Uterus (tissue), 2 donors: ENCODE results near the gene OGG1.

ENCODE experiments used
- CTCF ChIP-seq, 4 experiments: fragments of 200-600 bp in 2 of 4; fragments of 450-650 bp in 2 of 4; sonication (generic) in 2 of 4; IDR thresholded peaks; one replicate each; pipeline ENCODE4 v1.5.1; 2016 to 2019; ENCODE audit warnings: antibody characterized with exemption in 4 of 4, mild to moderate bottlenecking in 2 of 4, moderate library complexity in 1 of 4
- POLR2A ChIP-seq, 2 donors: fragments of 450-650 bp; IDR thresholded peaks; one replicate each; pipeline ENCODE4 v1.6.1; 2016; ENCODE audit warnings: antibody characterized with exemption in 2 of 2, mild to moderate bottlenecking in 1 of 2, moderate library complexity in 1 of 2

DNA sequence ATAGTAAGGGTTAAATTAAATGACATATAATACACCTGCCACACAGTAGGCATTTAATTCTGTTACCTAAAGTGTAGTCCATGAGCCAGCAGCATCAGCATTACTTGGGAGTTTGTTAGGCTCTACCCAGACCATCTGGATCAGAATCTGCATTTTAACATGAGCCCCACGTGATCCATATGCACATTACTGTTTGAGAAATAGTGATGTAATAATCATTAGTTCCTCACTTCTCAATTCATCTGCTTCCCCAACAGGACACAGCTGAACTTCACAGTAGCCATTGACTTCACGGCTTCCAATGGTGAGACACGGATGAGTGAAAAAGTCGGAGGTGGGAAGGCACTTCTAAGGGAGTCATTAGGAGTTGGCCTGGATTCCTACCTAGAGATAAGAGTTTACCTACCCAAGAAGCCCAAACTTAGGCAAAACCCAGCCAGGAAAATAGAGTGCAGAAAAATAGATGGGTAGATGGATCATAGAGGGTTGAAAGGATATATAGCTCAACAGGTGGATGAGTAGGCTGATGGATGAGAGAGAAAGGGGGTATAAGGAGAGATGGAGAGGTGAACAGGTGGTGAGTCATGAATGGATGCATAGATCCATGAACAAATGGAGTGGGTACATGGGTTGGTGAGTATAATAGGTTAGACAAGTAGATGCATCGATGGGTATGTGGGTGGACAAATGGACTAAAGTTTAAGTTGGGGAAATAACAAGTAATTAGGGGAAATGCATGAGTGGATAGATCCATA is 32.8 kb upstream of the OGG1 start:
- TF ChIP-seq POLR2A (IDR thresholded peaks at IDR 0.05) (no peak), CTCF (IDR thresholded peaks at IDR 0.05) (no peak)
